ENCODE results near the gene IL13.
"Not testable (repeated sequence)": the region's sequence is repeated elsewhere in the genome, so short reads cannot be mapped to it uniquely, and the experiment has no call there.

The IL13 gene

DNA sequence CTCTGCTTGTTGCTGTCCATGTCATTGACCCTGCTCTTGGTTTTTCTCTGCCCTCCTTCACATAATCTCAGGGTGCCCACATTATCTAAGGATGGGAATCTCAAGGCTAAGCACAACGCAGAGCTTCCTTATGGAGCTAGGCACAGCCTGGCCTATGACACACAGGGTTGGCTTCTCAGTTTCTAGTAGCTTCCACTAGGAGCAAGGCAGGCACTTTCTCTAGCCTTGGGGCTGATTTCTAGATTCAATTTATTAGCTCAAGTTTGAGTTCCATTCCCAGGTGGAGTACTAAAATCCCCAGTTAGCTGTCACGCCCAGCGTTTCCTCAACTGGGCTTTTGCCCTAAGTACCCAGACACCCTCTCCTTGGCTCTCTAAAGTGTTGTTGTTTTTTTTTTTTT is 28.2 kb downstream of the IL13 start:
- H3K27me3 ChIP-seq (ENCODE audit: control insufficient read depth, insufficient read depth, low read length) = no peaks in the 10 kb centered on the region
- H3K9me3 ChIP-seq (replicated peaks; ENCODE audit: low read length) = no peaks in the 10 kb centered on the region
- H3K4me2 ChIP-seq (ENCODE audit: low read length) = no peak overlapping the region
- no peak overlapping the region for H3K9ac ChIP-seq (ENCODE audit: low read depth, low read length)
- no peak overlapping the region for H3K4me3 ChIP-seq (ENCODE audit: low read length)
- no peaks in the 10 kb centered on the region for H3K4me1 ChIP-seq (ENCODE audit: control insufficient read depth, insufficient read depth, low read length)
- no peaks in the 10 kb centered on the region for H3K36me3 ChIP-seq (ENCODE audit: insufficient read depth, low read length)

DNA sequence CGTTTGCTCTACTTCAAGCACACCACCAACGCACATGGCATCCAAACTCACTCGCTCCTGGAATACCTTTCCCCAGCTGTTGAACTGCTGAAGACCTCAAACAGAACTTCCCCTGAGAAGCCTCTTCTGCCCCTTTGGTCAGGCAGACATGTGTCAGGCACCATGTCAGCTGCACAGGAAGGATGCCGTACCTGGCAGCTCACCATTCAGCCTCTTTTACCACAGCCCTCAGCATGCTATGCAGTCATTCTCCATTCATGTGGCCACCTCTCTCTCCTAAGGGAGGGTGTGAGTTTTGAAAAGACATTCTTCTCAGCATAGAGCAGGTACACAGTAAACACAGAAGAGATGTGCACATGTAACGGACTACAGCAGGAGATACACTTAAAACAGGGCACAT is 30.0 kb downstream of the IL13 start:
- Histone ChIP-seq H3K4me3 (ENCODE audit: low read length) (no peak overlapping the region), H3K9me3 (replicated peaks; ENCODE audit: low read length) (no peaks in the 10 kb centered on the region), H3K4me1 (ENCODE audit: control insufficient read depth, insufficient read depth, low read length) (no peaks in the 10 kb centered on the region), H3K27me3 (ENCODE audit: control insufficient read depth, insufficient read depth, low read length) (no peaks in the 10 kb centered on the region), H3K36me3 (ENCODE audit: insufficient read depth, low read length) (no peaks in the 10 kb centered on the region), H3K9ac (ENCODE audit: low read depth, low read length) (no peak overlapping the region), H3K4me2 (ENCODE audit: low read length) (no peak overlapping the region)

GRCh38 chr5:132688536-132689339 is 30.8 kb downstream of the IL13 start:
- no peaks in the 10 kb centered on the region for H3K9me3 ChIP-seq (replicated peaks; ENCODE audit: low read length)
- H3K4me2 ChIP-seq (ENCODE audit: low read length) = no peak overlapping the region
- H3K4me1 ChIP-seq (ENCODE audit: control insufficient read depth, insufficient read depth, low read length) = no peaks in the 10 kb centered on the region
- H3K27me3 ChIP-seq (ENCODE audit: control insufficient read depth, insufficient read depth, low read length) = no peaks in the 10 kb centered on the region
- H3K9ac ChIP-seq (ENCODE audit: low read depth, low read length) = no peak overlapping the region
- no peaks in the 10 kb centered on the region for H3K36me3 ChIP-seq (ENCODE audit: insufficient read depth, low read length)
- no peak overlapping the region for H3K4me3 ChIP-seq (ENCODE audit: low read length)

GRCh38 chr5:132689513-132689912 is 31.5 kb downstream of the IL13 start:
- no peaks in the 10 kb centered on the region for H3K27me3 ChIP-seq (ENCODE audit: control insufficient read depth, insufficient read depth, low read length)
- no peaks in the 10 kb centered on the region for H3K9me3 ChIP-seq (replicated peaks; ENCODE audit: low read length)
- H3K4me1 ChIP-seq (ENCODE audit: control insufficient read depth, insufficient read depth, low read length) = no peaks in the 10 kb centered on the region
- H3K4me2 ChIP-seq (ENCODE audit: low read length) = no peak overlapping the region
- no peaks in the 10 kb centered on the region for H3K36me3 ChIP-seq (ENCODE audit: insufficient read depth, low read length)
- H3K4me3 ChIP-seq (ENCODE audit: low read length) = no peak overlapping the region
- no peak overlapping the region for H3K9ac ChIP-seq (ENCODE audit: low read depth, low read length)

DNA sequence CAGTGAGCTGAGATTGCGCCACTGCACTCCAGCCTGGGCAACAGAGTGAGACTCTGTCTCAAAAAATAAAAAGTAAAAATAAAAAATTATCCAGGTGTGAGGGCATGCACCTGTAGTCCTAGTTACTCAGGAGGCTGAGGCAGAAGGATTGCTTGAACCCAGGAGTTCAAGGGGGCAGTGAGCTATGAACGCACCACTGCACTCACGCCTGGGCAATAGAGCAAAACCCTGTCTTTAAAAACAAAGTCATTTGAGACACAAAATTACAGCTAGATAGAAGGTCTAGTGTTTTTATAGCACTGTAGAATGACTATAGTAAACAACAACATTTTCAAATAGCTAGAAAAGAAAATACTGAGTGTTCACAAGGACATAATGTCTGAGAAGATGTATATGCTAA is 32.2 kb downstream of the IL13 start:
- Histone ChIP-seq H3K9ac (ENCODE audit: low read depth, low read length) (no peak overlapping the region), H3K4me1 (ENCODE audit: control insufficient read depth, insufficient read depth, low read length) (no peaks in the 10 kb centered on the region), H3K4me3 (ENCODE audit: low read length) (no peak overlapping the region), H3K36me3 (ENCODE audit: insufficient read depth, low read length) (no peaks in the 10 kb centered on the region), H3K27me3 (ENCODE audit: control insufficient read depth, insufficient read depth, low read length) (no peaks in the 10 kb centered on the region), H3K4me2 (ENCODE audit: low read length) (no peak overlapping the region), H3K9me3 (replicated peaks; ENCODE audit: low read length) (no peaks in the 10 kb centered on the region)

DNA sequence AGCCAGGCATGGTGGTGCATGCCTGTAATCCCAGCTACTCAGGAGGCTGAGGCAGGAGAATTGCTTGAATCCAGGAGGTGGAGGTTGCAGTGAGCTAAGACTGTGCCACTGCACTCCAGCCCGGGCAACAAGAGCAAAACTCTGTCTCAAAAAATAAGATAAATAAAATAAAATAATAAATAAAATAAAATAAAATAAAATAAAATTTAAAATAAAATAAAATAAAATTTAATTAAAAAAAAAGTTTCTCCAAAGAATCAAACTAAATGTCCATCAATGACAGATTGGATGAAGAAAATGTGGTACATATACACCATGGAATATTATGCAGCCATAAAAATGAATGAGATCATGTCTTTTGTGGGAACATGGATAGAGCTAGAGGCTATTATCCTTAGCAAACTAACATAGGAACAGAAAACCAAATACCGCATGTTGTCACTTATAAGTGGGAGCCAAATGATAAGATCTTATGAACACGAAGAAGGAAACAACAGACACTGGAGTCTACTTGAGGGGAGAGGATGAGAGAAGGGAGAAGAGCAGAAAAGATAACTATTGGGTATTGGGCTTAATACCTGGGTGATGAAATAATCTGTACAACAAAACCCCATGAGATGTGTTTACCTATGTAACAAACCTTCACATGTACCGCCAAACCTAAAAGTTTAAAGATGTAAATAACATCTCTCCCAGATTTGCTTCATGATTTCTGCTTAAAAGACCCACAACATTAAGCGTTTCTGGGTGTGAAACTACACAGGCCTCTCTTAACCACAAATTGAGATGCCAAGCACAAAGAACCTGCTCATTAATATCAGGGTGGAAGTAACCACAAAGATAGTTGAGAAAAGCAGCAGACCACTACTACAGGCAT is 34.0 kb downstream of the IL13 start:
- not testable (repeated sequence) for H3K9me3 ChIP-seq (replicated peaks; ENCODE audit: low read length); H3K36me3 ChIP-seq (ENCODE audit: insufficient read depth, low read length); H3K27me3 ChIP-seq (ENCODE audit: control insufficient read depth, insufficient read depth, low read length); H3K4me2 ChIP-seq (ENCODE audit: low read length); H3K9ac ChIP-seq (ENCODE audit: low read depth, low read length); H3K4me3 ChIP-seq (ENCODE audit: low read length); H3K4me1 ChIP-seq (ENCODE audit: control insufficient read depth, insufficient read depth, low read length)

GRCh38 chr5:132692632-132692967 is 34.6 kb downstream of the IL13 start:
- no peak overlapping the region for H3K4me3 ChIP-seq (ENCODE audit: low read length)
- H3K27me3 ChIP-seq (ENCODE audit: control insufficient read depth, insufficient read depth, low read length) = no peaks in the 10 kb centered on the region
- no peak overlapping the region for H3K4me2 ChIP-seq (ENCODE audit: low read length)
- H3K4me1 ChIP-seq (ENCODE audit: control insufficient read depth, insufficient read depth, low read length) = no peaks in the 10 kb centered on the region
- H3K9ac ChIP-seq (ENCODE audit: low read depth, low read length) = no peak overlapping the region
- no peaks in the 10 kb centered on the region for H3K36me3 ChIP-seq (ENCODE audit: insufficient read depth, low read length)
- H3K9me3 ChIP-seq (replicated peaks; ENCODE audit: low read length) = no peaks in the 10 kb centered on the region

GRCh38 chr5:132695956-132696355 is 38.0 kb downstream of the IL13 start:
- Histone ChIP-seq H3K4me1 (ENCODE audit: control insufficient read depth, insufficient read depth, low read length) (no peaks in the 10 kb centered on the region), H3K36me3 (ENCODE audit: insufficient read depth, low read length) (peaks cover 19% of the 10 kb centered on the region), H3K4me2 (ENCODE audit: low read length) (no peak overlapping the region), H3K9ac (ENCODE audit: low read depth, low read length) (no peak overlapping the region), H3K27me3 (ENCODE audit: control insufficient read depth, insufficient read depth, low read length) (no peaks in the 10 kb centered on the region), H3K4me3 (ENCODE audit: low read length) (no peak overlapping the region), H3K9me3 (replicated peaks; ENCODE audit: low read length) (no peaks in the 10 kb centered on the region)

GRCh38 chr5:132704875-132705274 is 46.9 kb downstream of the IL13 start:
- H3K9ac ChIP-seq (ENCODE audit: low read depth, low read length) = no peak overlapping the region
- H3K4me3 ChIP-seq (ENCODE audit: low read length) = no peak overlapping the region
- H3K4me1 ChIP-seq (ENCODE audit: control insufficient read depth, insufficient read depth, low read length) = no peaks in the 10 kb centered on the region
- peaks cover 15% of the 10 kb centered on the region for H3K36me3 ChIP-seq (ENCODE audit: insufficient read depth, low read length)
- H3K9me3 ChIP-seq (replicated peaks; ENCODE audit: low read length) = no peaks in the 10 kb centered on the region
- H3K27me3 ChIP-seq (ENCODE audit: control insufficient read depth, insufficient read depth, low read length) = no peaks in the 10 kb centered on the region
- H3K4me2 ChIP-seq (ENCODE audit: low read length) = no peak overlapping the region

GRCh38 chr5:132708645-132709044 is 50.7 kb downstream of the IL13 start:
- Histone ChIP-seq H3K27me3 (ENCODE audit: control insufficient read depth, insufficient read depth, low read length) (no peaks in the 10 kb centered on the region), H3K4me3 (ENCODE audit: low read length) (no peak overlapping the region), H3K9ac (ENCODE audit: low read depth, low read length) (no peak overlapping the region), H3K36me3 (ENCODE audit: insufficient read depth, low read length) (no peaks in the 10 kb centered on the region), H3K4me1 (ENCODE audit: control insufficient read depth, insufficient read depth, low read length) (no peaks in the 10 kb centered on the region), H3K9me3 (replicated peaks; ENCODE audit: low read length) (no peaks in the 10 kb centered on the region), H3K4me2 (ENCODE audit: low read length) (no peak overlapping the region)

Data from skeletal muscle satellite cell (primary cell).